Fibroblast of skin of scalp (primary cell): ENCODE measurements around the gene NKIRAS1.
"Not testable (repeated sequence)": the region's sequence is repeated elsewhere in the genome, so short reads cannot be mapped to it uniquely, and the experiment has no call there.

Experiments
- DNase-seq: peaks from one replicate; pipeline ENCODE4 v3.0.0-alpha.2; 2013

The NKIRAS1 gene

DNA sequence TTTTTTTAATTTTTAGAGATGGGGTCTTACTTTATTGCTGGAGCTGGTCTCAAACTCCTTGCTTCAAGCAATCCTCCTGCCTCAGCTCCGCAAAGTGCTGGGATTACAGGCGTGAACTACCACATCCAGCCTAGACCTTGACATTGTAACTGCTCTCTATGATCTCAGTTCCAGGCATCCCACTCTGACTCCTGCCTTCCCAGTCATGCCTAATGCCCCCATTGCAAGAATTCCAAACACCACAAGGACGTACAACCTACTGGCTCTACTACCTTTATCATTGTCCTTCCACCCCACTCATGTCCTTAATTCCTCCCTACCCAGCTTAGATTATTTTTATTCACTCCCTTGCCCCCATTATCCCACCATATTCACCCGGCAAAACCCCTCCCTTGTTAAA lies 21.6 kb downstream of the NKIRAS1 start:
- no peak for DNase-seq

DNA sequence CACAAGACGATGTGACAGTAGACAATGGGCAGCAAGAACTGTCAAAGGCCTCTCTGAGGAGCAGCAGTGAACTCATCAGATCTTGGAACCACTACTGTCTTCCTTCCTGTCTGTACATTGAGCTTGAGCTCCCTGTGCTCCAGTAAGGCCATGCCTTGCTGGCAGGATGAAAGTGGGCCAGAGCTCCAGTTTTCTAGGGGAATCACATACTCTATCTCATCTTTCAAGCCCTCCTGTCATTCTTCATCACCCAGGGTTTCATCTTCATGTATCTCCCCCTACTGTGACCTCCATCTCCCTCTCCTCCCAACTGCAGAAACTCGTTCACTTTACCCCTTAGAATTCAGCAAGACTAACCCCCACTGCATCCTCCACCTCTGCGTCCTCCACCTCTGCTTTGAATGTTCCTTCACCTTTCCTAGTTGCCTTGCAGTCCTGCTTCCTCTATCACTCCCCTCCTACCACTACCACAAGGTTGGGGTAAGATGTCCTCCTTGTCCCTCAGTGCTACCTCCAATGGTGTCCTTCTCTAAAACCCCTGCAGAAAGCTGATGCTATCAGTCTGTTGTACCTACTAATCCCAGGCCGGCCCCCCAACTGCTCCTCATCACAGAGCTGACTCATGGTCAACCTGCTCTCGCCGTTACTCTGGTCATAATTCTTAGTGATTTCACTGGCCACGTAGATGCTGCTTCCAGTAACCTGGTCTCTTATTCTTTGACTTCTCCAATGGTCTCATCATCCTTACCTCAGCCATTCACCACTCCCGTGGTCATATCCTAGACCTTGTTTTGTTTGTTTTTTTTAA lies 22.3 kb downstream of the NKIRAS1 start:
- DNase-seq = no peak

DNA sequence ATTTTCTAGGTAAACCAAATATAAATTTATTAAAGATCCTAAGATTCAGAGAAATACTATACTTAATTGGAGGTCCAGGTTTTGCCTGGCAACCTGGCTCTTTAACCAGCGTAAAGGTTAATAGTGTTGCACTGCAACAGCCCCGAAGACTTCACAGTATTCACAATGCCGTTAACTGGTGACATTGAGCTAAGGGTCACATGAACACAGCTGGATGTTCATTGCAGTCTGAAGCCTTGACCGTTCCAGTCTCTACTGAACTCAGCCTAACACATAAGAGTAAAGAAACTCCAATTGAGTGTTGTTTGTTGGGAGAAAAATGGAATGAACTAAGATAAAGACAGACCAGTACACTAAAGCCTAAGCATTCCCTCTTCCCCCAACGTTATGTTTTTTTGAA lies 26.8 kb downstream of the NKIRAS1 start:
- DNase-seq = no peak

DNA sequence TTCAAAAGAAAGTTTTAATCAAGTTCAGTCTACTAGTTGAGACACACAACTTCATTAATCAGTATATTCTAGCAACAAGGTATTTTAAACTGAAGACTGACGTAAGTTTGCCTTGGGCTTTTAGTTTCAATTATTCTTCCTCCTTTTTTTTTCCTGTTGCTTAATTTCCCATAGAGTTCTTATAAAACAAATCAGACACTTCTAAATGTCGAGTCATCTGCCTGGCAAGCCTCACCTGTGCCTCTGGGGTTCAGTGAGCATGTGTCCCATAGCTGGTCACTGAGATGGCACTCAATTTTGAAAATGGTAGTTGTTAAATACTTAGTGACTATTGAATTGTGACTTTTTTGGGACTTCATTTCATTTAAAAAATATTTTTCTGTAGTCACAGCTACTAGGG lies 27.4 kb downstream of the NKIRAS1 start:
- no peak for DNase-seq

DNA sequence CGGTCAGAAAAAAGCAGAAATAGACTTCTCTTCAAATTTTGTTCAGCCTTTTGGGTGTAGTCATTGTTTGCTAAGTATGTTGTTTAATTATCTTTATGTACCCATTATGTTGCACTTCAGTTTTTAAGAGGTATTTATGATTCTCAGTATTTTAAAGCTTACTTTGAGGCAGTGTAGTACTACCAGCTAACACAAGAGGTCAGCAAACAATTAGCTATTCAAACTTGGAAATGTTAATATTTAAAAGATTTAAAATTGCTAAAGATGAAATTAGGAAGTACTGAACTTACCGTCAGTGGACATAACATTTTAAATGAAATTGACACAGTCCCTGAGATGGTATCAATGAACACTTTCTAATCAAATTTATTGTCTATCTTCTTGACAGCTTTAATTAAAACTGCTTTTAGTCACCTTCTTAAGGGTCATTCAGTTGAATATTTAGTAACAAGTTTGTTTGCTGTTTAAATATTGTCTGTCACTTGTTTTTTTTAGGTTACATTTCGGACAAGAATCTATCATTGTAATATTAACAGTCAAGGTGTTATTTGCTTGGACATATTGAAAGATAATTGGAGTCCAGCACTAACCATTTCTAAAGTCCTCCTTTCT lies 28.1 kb downstream of the NKIRAS1 start:
- DNase-seq = peak; percentile 45

DNA sequence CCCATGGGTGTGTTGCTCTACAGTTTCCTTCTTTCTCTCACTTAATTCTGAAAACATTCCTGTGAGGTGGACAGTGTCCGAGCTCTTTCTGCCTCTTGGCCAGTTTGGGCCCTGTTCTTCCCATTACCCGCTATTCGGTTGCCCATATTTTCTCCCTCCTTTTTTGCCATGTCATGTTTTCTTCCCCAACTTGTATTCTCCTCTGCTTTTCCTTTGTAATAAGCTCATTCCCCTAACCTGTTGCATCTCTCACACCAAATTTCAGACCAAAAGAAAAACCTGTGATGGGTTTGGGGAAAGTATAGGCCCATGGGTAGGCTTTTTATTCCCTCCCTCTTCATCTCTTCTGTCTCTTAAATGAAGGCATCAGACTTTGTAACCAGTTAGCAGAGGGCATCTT lies 30.5 kb downstream of the NKIRAS1 start:
- DNase-seq = no peak

DNA sequence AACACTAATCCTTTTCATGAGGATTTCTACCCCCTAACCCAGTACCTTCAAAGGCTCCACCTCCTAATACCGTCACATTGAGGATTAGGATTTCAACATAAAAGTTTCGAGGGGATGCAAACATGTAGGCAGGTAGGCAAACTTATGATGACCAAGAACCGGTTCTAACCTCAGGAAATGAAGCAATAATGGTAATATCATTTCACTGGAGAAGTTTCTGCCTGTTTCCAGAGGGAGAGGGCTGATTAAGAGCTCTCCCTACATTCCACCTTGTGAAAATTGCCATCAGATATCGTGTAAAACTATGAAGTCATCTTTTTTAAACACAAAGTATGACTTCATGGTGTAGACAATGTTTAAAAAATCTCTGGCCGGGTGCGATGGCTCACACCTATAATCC lies 31.6 kb downstream of the NKIRAS1 start:
- no peak for DNase-seq

DNA sequence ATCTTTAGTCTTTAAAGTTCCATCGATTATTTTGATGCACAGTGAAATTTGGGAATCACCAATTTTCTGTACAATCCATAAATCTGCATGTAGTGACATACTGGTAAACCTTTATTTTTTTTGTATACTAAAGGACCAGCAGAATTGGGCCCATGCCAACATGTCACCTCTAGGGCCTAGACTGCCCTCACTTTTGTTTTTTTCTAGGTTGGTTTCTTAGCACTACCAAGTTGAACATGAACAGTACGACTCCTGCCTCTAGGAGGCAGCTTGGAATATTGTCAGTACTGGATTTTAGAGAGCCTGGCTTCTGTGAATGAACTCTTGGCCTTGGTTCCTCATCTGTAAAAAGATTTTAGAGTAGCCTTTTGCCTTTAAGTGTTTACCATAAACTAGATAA lies 32.3 kb downstream of the NKIRAS1 start:
- DNase-seq = no peak

DNA sequence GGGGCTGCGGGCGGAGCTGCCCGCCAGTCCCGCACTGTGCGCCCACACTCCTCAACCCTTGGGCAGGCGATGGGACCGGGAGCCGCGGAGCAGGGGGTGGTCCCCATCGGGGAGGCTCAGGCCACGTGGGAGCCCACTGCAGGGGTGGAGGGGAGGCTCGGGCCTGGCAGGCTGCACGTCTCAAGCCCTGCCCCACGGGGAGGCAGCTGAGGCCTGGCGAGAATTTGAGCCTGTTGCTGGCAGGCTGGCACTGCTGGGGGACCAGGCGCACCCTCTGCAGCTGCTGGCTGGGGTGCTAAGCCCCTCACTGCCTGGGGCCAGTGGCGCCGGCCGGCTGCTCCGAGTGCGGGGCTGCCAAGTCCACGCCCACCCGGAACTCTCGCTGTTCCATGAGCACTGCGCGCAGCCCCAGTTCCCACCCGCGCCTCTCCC lies 34.3 kb downstream of the NKIRAS1 start:
- no peak for DNase-seq

DNA sequence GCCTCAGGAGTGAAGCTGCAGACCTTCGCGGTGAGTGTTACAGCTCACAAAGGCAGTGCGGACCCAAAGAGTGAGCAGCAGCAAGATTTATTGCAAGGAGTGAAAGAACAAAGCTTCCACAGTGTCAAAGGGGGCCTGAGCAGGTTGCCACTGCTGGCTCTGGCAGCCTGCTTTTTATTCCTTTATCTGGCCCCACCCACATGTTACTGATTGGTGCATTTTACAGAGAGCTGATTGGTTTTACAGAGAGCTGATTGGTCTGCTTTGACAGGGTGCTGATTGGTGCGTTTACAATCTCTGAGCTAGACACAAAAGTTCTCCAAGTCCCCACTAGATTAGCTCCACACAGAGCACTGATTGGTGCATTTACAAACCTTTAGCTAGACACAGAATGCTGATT lies 34.8 kb downstream of the NKIRAS1 start:
- not testable (repeated sequence) for DNase-seq

DNA sequence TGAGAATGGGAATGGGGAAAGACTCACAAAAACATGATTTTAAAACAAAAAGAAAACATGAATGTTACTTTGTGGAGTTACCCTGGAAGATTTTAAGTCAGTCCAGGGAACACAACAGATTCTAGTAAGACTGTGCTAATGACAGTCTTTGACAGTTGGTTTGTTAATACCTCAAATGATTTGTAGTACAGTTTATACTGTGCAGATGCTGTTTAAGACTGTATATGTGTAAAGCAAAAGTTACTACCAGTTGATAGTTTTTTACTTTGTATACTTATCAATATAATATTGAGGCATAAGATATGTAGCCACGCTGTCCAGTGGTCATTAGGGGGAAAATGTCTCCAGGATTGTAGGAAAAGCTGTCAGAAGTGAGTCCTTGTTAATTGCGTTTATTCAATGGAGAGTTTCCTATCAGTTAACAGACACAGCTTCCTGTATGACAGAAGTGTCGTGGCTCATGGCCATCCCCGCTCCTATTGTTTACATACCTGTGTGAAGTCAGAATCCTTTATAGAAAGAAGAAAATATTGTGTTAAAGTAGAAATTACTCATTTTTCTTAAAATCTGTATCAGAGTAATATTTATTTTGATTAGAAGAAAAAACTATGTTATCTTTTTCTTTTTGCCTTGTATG lies 36.0 kb downstream of the NKIRAS1 start:
- no peak for DNase-seq

DNA sequence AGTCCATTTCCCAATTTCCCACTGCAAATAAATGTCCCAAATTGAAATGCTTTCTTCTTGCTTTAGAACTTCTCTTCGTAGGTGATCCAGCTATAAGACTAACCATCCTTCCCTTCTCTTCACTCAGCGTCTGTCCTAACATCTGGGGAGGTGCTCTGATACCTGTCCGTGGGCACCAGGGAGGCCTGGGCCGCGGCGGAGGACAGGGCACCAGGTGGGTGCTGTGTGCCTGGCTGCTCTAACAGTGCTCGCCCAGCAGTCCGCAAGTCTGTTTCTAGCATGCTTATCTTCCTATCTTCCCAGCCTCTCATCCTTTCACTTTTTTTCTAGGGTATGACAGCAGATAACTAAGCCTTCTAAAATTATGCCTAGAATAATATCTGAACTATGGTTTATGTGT lies 37.3 kb downstream of the NKIRAS1 start:
- no peak for DNase-seq

DNA sequence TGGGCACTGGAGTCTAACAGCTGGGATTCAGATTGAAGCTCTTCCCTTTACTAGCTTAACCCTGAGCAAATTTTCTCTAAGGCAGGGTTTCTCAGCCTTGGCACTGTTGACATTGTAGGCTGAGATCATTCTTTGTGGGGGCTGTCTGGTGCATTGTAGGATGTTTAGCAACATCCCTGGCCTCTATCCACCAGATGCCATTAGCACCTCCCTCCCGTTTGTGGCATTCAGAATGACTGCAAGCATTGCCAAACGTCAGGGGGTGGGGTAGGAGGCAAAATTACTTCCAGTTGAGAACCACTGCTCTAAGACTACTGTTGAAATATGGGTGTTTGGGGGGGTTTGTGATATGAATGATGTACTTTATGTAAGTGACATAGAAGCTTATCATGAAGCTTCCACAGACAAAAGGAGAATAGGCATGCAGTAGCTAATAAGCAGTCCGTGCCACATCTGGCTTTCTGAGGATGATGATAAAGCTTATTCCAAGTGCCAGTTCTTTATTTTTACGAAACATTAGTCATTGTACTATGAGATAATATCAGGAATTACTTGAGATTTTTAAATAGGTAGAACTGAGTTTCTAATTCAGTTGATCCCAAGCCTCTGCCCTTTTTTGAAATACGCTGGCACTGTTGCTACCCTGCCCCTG lies 39.3 kb downstream of the NKIRAS1 start:
- DNase-seq = peak; percentile 94

DNA sequence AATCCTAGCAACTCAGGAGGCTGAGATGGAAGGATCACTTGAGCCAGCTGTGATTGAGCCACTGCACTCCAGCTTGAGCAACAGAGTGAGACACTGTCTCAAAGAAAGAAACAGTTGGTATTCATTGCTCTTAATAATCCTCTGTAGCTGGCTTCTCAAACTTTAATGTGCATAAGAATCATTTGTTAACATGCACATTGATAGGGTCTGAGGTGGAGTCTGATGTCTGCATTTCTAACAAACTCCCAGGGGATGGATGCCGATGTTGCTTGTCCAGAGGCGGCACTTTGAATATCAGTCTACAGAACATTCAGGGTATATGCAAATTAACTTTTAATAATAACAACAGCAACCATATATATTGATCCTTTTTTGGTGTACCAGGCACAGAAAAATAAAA lies 39.9 kb downstream of the NKIRAS1 start:
- peak; percentile 52 for DNase-seq

DNA sequence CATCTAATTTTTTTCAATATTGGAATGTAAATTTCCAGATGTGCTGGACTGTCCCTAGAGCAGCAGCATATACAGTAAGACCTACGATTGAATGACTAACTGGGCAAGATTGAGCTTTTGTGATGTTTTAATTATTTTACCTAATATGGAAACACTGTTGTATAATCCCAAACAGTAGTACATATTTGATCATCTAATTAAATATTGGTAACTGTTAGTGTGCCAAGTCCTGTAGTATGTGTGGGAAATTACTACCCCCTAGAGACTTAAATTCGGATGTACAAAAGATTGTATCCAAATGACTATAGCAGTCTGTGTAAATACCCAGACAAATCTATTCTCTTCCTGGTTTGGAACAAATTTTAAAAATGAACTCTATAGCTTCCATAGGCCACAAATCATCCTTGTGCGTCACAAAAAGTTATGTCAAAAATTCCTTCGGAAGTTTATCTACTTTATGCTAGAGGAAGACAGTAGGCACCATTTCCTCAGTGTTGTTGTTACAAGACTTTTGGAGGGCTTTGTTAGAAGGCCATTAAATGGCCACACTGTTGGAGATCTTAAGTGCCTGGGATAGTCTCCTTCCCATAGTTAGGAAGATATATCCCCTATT lies 41.6 kb downstream of the NKIRAS1 start:
- peak; percentile 86 for DNase-seq

DNA sequence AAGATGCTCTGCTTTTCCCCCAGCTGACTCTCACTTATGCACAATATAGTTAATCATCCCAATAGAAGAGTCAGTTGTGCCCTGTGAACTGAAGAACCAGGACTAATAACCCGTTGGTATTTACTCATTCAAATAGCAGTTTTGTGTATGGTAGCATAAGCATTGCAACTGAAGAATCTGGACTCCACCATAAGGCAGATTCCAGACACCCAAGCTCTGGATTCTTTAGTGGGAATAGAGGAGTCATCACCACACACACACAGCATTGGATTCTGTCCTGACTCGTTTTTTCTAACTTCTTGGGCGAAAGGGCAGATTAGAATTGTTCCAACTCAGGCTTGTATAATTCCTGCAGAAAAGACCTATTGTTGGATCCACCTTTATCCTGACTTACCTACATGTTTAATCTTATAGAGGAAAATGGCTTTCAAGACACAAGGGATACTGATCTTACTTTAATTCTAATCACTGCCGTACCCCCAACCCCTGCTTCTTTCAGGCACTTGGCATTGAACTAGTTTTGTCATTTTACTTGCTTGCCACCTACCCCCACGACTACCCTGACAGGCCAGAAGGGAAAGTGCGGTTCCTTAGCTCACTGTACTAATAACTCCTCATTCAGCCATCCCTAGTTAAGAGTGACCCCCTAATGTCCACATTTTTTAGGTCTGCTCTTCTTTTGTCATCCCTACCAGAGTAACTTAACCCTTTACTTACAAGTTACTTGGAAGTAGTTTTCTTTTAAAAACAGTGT lies 42.3 kb downstream of the NKIRAS1 start:
- peak; percentile 91 for DNase-seq

DNA sequence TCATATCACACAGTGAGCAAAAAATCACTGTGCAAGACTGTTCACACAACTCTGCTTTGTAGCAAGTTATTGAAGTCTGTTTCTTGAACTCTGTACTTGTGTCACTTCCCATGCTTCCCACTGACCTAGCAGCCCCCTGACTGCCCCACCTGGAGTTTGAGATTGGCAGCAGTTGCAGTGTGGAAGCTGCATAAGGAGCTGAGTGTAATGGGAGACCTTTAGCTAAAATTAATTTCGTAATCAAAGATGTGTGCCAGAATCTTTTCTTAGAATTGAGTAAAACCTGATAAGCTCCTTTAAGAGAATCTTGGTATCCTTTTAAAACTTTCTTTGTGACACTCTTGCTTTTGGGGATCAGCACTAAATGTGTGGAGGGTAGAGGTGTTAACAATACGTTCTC lies 42.8 kb downstream of the NKIRAS1 start:
- peak; percentile 5 for DNase-seq

DNA sequence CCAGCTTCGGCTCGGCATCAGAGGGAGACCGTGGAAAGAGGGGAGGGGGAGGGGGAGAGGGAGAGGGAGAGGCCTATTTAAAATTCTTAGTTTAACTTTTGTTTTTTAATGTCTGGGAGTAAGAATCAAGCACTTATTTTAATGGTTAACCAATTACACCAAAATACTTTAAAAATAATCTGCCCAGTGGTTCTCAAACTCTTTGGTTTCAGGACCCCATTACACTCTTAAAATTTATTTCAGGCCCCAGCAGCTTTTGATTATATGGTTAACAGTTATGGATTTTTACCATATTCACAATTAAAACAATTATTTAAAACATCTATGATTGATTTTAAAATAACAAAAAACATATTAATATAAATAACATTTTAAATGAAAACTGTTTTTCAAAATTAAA lies 44.5 kb downstream of the NKIRAS1 start:
- DNase-seq = no peak

DNA sequence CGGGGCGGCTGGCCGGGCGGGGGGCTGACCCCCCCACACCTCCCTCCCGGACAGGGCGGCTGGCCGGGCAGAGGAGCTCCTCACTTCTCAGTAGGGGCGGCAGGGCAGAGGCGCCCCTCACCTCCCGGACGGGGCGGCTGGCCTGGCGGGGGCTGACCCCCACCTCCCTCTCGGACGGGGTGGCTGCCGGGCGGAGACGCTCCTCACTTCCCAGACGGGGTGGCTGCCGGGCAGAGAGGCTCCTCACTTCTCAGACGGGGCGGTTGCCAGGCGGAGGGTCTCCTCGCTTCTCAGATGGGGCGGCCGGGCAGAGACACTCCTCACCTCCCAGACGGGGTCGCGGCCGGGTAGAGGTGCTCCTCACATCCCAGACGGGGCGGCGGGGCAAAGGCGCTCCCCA lies 45.4 kb downstream of the NKIRAS1 start:
- DNase-seq = not testable (repeated sequence)

DNA sequence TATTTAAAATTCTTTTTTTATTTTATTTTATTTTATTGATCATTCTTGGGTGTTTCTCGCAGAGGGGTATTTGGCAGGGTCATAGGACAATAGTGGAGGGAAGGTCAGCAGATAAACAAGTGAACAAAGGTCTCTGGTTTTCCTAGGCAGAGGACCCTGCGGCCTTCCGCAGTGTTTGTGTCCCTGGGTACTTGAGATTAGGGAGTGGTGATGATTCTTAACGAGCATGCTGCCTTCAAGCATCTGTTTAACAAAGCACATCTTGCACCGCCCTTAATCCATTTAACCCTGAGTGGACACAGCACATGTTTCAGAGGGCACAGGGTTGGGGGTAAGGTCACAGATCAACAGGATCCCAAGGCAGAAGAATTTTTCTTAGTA lies 46.1 kb downstream of the NKIRAS1 start:
- not testable (repeated sequence) for DNase-seq

DNA sequence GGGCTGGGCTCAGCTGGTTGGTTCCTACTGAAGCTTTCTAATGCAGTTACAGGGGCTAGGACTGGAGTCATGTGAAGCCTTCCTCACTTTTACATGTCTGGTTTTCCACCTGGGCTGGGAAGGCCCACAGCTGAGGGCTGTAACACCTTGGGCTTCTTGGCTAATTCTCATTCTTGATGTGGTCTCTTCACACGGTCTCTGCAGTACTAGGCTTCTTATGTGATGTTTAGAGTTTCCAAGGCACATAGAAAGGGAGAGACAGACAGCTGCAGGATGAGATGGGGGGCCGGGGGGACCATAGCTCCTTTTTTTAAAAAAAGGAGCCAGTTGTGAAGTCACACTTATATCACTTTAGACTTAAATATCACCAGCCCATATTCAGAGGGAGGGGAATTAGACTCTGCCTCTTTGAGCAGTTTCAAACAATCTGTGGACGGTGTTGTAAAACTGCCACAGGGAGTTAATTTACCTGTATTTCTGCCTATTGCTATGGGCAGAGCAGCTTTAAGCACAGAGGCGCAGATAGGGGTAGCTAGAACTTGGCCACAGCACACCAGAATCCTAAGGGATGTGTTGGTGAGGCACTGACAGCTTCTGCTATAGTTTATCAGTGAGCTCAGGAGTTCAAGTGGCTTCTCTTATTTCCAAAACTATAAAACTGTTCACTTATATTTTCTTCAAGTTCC lies 46.7 kb downstream of the NKIRAS1 start:
- DNase-seq = no peak

DNA sequence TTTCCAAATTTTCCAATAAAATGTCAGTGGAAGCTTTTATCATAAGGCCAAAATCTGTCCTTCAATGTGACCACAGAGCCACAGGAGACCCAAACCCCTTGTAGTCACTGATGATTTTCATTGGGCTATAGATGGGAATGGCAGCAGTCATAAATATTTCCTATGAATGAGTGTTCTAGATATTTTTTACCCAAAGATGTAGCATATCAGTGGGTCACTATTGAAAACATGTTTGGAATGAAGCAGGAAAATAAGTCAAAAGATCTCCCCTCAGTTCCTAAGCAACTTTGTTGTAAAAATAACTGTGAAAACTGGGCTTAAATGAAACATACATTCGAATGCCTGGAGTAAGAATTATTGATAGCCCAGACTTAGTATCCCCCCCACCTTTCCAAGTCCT lies 49.0 kb downstream of the NKIRAS1 start:
- DNase-seq = peak; percentile 49
